ENCODE data around the gene WNT6. TPM values are rescaled to one million over a fixed set of nuclear protein-coding genes. Genes with fewer than 3 reads are reported as not detected.

Gene WNT6
- total RNA-seq, 1 donor from 2014 or later, result 0.44 TPM

DNA sequence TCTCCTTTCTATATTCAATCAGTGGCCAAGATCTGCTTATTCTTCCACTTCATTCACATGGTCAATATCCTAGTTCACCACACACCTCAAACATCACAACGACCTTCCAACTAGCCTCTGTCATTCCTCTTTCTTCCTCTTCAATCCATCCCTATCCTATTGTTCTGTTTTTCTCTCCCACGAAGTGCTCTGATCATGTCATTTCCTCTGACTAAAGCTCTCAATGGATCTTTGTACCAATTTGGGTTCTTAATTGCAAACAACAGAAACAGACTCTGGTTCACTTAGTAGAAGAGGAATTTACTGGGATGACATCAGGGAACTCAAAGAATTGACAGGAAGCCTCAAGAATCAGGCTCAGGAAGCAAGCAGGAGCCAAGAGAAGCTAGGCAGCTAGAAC, 44.6 kb downstream of the WNT6 start:
- peaks cover 9% of the 10 kb centered on the region for H3K4me1 ChIP-seq
- no peaks in the 10 kb centered on the region for H3K9me3 ChIP-seq
- no peak for TF ChIP-seq CTCF (IDR thresholded peaks at IDR 0.05)
- ATAC-seq (no peak), DNase-seq (no peak)
- intact Hi-C loops (cut with DNase I), result no loop called here
- no peak overlapping the region for H3K27ac ChIP-seq
- no peaks in the 10 kb centered on the region for H3K36me3 ChIP-seq
- H3K4me3 ChIP-seq, result no peak overlapping the region
- peaks cover 61% of the 10 kb centered on the region for H3K27me3 ChIP-seq (ENCODE audit: low read depth)

DNA sequence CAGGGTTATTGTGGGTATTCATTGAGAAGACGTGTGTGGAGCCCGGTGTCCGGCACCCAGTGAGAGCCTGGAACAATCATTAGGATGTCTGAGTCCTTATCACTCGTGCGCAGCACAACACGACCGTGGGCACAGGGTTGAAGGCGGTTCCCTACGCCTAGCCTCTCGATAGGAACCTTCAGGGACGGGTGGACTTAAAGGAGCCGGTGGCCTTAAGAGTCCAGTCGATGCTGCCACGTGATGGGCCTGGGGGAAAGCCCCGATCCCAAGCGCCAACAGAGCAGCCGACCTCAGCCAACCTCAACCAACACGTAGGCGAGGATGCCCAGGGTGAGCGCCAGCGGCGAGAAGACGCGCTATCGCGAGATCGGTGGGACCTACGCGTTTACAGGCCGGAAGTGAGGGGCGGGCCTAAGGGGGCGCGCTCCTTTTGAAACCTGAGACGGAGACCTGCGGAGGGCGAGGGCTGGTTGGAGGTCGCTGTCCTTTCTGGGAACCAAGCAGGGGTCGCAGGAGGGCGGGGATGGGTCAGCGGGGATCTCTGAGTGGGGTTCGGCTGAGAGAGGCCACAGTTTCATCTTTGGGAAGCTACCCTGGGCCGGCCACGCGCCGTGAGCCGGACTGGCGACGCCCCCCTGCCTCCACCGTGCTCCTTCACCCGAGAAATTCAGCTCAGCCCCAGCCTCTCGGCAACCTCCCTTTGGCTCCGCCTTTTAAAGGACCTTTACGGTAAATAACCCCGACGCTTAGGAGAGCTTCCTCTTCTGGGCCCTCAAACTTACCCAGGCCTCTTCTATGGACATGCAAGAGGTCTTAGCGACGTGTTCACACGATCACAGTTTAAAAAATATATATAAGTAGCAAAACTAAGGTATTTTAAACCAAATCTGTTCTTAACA, 49.4 kb downstream of the WNT6 start:
- intact Hi-C loops (cut with DNase I), result no loop called here
- Histone ChIP-seq H3K9me3 (no peaks in the 10 kb centered on the region), H3K27ac (no peak overlapping the region), H3K4me3 (peak overlapping the region; percentile 61), H3K4me1 (peaks cover 15% of the 10 kb centered on the region), H3K27me3 (ENCODE audit: low read depth) (peaks cover 25% of the 10 kb centered on the region), H3K36me3 (no peaks in the 10 kb centered on the region)
- TF ChIP-seq CTCF (IDR thresholded peaks at IDR 0.05), result no peak
- ATAC-seq (peak; percentile 96 to 99), DNase-seq (peak; percentile 91)

DNA sequence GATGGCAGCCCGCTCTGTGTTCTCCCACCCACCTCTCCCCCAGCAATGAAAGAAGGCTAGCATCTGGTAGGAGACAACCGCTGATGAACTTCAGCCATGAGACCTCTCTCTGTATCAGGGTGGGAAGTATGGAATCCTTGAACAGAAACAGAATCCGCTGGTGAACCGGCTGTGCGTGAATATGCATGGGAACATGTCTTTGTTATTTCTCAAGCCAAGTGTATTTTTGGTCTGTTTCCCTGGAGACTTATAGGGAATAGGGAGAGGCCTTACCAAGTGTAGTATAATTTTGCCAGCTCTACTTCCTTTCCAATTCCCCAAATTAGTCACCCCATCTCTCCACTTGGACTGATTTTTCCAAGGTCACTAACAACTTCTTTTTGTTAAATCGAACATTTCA, 51.1 kb downstream of the WNT6 start:
- intact Hi-C loops (cut with DNase I), result no loop called here
- ATAC-seq (no peak), DNase-seq (no peak)
- Histone ChIP-seq H3K27me3 (ENCODE audit: low read depth) (peaks cover 20% of the 10 kb centered on the region), H3K4me3 (no peak overlapping the region), H3K27ac (no peak overlapping the region), H3K9me3 (no peaks in the 10 kb centered on the region), H3K4me1 (peaks cover 15% of the 10 kb centered on the region), H3K36me3 (no peaks in the 10 kb centered on the region)
- no peak for TF ChIP-seq CTCF (IDR thresholded peaks at IDR 0.05)

GRCh38 chr2:218920504-218920903, 60.9 kb downstream of the WNT6 start:
- no peak overlapping the region for H3K4me3 ChIP-seq
- no peak for TF ChIP-seq CTCF (IDR thresholded peaks at IDR 0.05)
- H3K9me3 ChIP-seq, result no peaks in the 10 kb centered on the region
- intact Hi-C loops (cut with DNase I), result no loop called here
- H3K4me1 ChIP-seq, result no peaks in the 10 kb centered on the region
- DNase-seq (no peak), ATAC-seq (no peak)
- H3K36me3 ChIP-seq, result no peaks in the 10 kb centered on the region
- H3K27me3 ChIP-seq (ENCODE audit: low read depth), result peaks cover 49% of the 10 kb centered on the region
- no peak overlapping the region for H3K27ac ChIP-seq

Small RNA genes within 50 kb of the gene (microRNA-seq; reads per million reads assigned to microRNA genes)
- not detected for gene MIR9500 (ENCODE audit: borderline number of aligned reads)

Other genes with a start within 250 kb of the WNT6 start
- 21.1 TPM for gene ZNF142, start 200.2 kb upstream of the WNT6 start, total RNA-seq
- gene BCS1L, start 200.1 kb upstream of the WNT6 start, total RNA-seq, result 26.7 TPM
- gene RNF25, start 187.8 kb upstream of the WNT6 start, total RNA-seq, result 21.5 TPM
- gene STK36, start 187.7 kb upstream of the WNT6 start, total RNA-seq, result 41.1 TPM
- 30.0 TPM for gene TTLL4, start 149.0 kb upstream of the WNT6 start, total RNA-seq
- 273 TPM for gene CYP27A1, start 77.7 kb upstream of the WNT6 start, total RNA-seq
- gene PRKAG3, start 28.0 kb upstream of the WNT6 start, total RNA-seq, result not detected
- 0.35 TPM for gene WNT10A, start 21.0 kb downstream of the WNT6 start, total RNA-seq
- not detected for gene CDK5R2, start 99.9 kb downstream of the WNT6 start, total RNA-seq
- gene FEV, start 125.4 kb downstream of the WNT6 start, total RNA-seq, result not detected
- gene CRYBA2, start 133.6 kb downstream of the WNT6 start, total RNA-seq, result not detected
- gene CFAP65, start 181.7 kb downstream of the WNT6 start, total RNA-seq, result 7.6 TPM
- gene IHH, start 201.1 kb downstream of the WNT6 start, total RNA-seq, result 0.71 TPM